Muscle of leg (tissue), 11 donors: ENCODE data around the gene ARSB. TPM values are rescaled to one million over a fixed set of nuclear protein-coding genes. Genes with fewer than 3 reads are reported as not detected.

Experiments used
- DNase-seq: peaks from one replicate; pipeline ENCODE4 v3.0.0; 2013
- H3K27ac ChIP-seq: one replicate; pipeline ENCODE4 v1.5.1; 2013; ENCODE audit warnings: mild to moderate bottlenecking, low read length, control low read depth
- H3K27me3 ChIP-seq: one replicate; pipeline ENCODE4 v1.6.1; 2013; ENCODE audit warnings: low read length; ENCODE audit not compliant: control insufficient read depth, insufficient read depth
- H3K36me3 ChIP-seq: one replicate; pipeline ENCODE4 v1.6.1; 2013; ENCODE audit warnings: low read length; ENCODE audit not compliant: control insufficient read depth, insufficient read depth
- H3K4me1 ChIP-seq: one replicate; pipeline ENCODE4 v1.6.1; 2013; ENCODE audit warnings: low read length; ENCODE audit not compliant: control insufficient read depth, insufficient read depth
- H3K4me3 ChIP-seq: one replicate; pipeline ENCODE4 v1.5.1; 2013; ENCODE audit warnings: low read length, control low read depth
- H3K9me3 ChIP-seq: replicated peaks from 2 replicates; pipeline ENCODE4 v1.6.1; 2013; ENCODE audit warnings: low read depth, low read length; ENCODE audit not compliant: control insufficient read depth
- WGBS: methylation state at CpG from one replicate; pipeline ENCODE4 v1.1.5; 2013; ENCODE audit warnings: missing lambda C conversion rate; ENCODE audit not compliant: insufficient coverage; 5-methylcytosine and 5-hydroxymethylcytosine counted together
- polyA plus RNA-seq, 8 donors: library from polyadenylated mRNA; unstranded; fragments of 120-200 nt; gene quantifications; one replicate each; pipeline versions ENCODE4 v1.2.1 to v1.2.3, GENCODE V29; 2013; ENCODE audit warnings: inconsistent platforms in 1 of 8, low replicate concordance in 1 of 8; ENCODE audit not compliant: insufficient read length in 8 of 8, insufficient read depth in 1 of 8
- total RNA-seq: library from RNA; stranded (reverse); fragments of 120-200 nt; gene quantifications from one replicate; pipeline ENCODE4 v1.2.4, GENCODE V29; 2013

ARSB gene
- total and polyA plus RNA-seq, 9 donors: 15.2 to 27.6 (median 21.2) TPM

DNA sequence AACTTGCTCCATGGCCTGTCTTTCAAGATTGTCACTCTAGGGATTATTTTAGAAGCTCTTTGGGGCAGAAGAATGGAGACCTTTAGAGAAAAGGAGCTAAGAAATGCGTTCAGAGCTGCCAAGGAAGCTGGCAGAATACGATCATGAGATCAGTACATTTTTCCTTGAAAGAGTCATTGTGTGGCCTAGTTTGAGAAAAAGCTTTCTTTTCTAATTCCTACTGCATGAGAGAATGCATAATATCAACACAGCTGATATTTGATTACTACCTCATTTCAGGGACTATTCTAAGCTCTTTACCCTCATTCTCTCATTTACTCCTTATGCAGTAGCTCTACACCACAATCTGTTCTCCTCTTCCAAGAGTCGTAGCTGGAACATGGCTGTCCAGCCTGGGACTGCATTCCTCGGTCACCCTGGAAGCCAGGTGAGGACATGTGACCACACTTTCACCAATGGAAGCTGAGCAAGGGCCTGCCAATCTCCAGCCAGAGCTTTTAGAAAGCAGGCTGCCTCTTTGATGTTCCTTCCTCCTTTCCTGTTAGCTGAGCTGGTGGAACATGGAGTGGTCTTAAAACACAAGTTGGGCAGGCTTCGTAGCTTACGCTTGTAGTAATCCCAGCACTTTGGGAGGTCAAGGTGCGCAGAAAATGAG lies 237.3 kb downstream of the ARSB start:
- Histone ChIP-seq H3K4me3 (no peak overlapping the region), H3K36me3 (no peaks in the 10 kb centered on the region), H3K4me1 (peaks cover 27% of the 10 kb centered on the region), H3K27ac (peak overlapping the region; percentile 83), H3K27me3 (no peaks in the 10 kb centered on the region), H3K9me3 (no peaks in the 10 kb centered on the region)
- peak; percentile 94 for DNase-seq
- WGBS: 10% methylated on average over 3 of the region's 7 CpGs

- Histone ChIP-seq H3K27ac (peak overlapping the region; percentile 83), H3K4me1 (peaks cover 27% of the 10 kb centered on the region), H3K4me3 (no peak overlapping the region), H3K27me3 (no peaks in the 10 kb centered on the region), H3K36me3 (no peaks in the 10 kb centered on the region), H3K9me3 (no peaks in the 10 kb centered on the region)
- peak; percentile 59 for DNase-seq
- WGBS: 60% methylated on average over 1 of the region's 10 CpGs
Observed at GRCh38 chr5:78747055-78747454, 238.1 kb downstream of the ARSB start.

DNA sequence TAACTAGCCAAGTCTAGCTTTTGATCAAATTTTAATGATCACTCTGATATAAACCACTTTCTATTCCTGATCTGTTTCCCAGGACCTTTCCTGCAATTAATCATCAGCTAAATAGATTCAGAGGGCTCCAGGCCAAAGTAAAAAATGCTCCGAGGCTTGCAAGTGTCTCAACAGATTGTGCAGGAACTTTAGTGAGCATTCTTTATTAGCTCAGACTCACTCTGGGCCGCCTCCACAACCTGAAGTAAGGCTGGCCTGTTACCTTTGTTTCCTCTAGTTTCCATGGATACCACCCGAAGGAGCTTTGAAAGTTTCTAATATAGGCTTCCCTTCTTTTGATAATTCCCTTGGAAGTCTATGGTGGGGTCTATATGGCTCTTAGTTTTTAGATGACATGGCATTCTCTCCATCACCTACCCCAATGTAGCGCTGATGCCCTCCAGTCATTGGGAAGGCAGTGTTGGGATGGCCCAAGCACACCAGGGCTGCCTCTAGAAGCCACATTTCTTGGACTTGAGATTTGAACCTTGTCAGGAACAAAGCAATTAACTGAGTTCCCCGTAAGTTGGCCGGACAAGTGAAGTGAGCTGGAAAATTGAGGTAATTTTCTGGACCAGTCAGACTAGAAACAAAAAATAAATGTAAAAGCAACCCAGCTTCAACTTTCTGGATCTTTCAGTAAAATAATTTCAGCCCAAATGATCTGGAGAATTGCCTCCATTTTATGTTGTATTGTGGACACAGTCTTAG lies 238.9 kb downstream of the ARSB start:
- Histone ChIP-seq H3K36me3 (no peaks in the 10 kb centered on the region), H3K4me3 (no peak overlapping the region), H3K27me3 (no peaks in the 10 kb centered on the region), H3K27ac (peak overlapping the region; percentile 81), H3K9me3 (no peaks in the 10 kb centered on the region), H3K4me1 (peaks cover 27% of the 10 kb centered on the region)
- WGBS: 14% methylated on average over 1 of the region's 6 CpGs
- peak; percentile 82 for DNase-seq

DNA sequence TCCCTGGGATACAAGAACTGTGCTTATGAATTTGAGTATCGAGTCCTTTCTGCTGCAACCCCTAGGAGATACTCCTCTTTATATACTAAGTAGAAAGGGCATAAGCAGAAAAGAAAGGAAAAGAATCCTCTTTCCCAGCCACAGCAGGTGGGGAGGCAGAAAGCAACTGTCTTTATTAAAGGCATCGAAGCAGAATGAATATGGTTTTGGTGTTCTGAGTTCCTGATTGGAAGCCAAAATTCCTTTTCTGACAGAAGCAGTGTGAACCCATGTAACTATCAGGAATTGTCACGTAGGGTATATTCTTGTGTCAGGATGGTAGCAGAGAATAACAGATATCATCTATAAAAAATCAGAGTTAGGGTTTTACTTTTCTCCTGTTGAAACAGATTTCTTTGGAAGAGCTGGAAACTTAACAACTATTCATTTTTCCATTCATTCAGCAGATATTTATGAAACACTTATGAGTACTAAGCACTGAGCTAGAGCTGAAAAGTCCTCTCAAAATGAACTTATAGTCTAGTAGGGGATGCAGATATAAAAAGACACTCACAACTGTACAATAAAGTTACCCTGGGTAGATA lies 240.1 kb downstream of the ARSB start:
- Histone ChIP-seq H3K4me3 (no peak overlapping the region), H3K27ac (peak overlapping the region; percentile 81), H3K36me3 (no peaks in the 10 kb centered on the region), H3K9me3 (no peaks in the 10 kb centered on the region), H3K4me1 (peaks cover 27% of the 10 kb centered on the region), H3K27me3 (no peaks in the 10 kb centered on the region)
- DNase-seq: peak; percentile 91
- WGBS: no CpG with 5 or more reads among the region's 3 CpGs

DNA sequence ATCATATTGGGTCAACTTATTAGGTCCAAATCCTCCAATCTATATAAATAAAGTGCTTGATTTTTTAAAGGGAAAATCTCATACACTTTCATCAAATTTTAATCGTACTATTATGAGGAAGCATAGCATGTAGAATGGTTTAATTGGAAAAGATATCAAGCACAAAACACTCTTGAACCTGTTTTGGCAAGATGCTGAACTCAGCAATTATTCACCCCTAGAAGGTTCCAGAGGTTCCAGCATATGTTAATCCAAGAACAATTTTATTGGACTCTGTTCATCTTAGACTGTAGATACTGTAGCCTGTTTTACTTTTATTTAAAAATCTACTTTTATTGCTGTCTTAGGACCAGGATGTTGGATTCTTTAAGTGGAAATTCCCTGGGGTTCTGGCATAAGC lies 244.1 kb downstream of the ARSB start:
- H3K27me3 ChIP-seq: no peaks in the 10 kb centered on the region
- no peaks in the 10 kb centered on the region for H3K9me3 ChIP-seq
- DNase-seq: no peak
- H3K4me3 ChIP-seq: no peak overlapping the region
- H3K27ac ChIP-seq: no peak overlapping the region
- no peaks in the 10 kb centered on the region for H3K36me3 ChIP-seq
- H3K4me1 ChIP-seq: peaks cover 10% of the 10 kb centered on the region
- no CpG with 5 or more reads among the region's 1 CpG for WGBS

DNA sequence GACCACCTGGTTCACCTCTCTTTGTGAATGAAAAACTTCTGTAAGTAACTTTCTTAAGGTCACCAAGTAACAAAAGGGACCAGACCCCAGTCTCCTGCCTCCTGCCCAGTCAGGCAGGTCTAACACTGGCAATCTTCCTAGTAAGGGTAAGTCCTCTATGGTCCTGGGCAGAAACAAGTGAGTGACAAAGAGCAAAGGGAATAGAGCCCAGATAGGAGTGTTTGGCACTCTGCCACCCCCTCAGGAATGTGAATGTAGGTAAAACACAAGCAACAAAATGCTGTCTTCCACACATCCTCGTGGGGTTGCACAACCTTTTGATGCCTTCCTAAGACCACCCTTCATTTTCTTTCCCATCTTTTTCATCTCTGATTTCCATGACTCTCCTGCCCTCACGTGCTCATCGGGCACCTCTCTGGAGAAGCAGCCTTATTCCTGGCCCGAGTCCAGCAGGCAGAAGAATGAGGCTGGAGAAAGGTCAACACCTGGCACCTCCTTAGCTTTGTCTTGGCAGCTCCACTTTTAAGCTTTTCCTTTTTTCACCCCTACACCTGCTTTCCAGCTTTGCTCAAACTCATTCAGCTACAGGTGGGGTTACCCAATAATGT lies 246.3 kb downstream of the ARSB start:
- Histone ChIP-seq H3K4me1 (no peaks in the 10 kb centered on the region), H3K27me3 (no peaks in the 10 kb centered on the region), H3K4me3 (no peak overlapping the region), H3K9me3 (peaks cover 3% of the 10 kb centered on the region), H3K27ac (no peak overlapping the region), H3K36me3 (no peaks in the 10 kb centered on the region)
- no peak for DNase-seq
- WGBS: 68% methylated on average over 4 of the region's 4 CpGs

DNA sequence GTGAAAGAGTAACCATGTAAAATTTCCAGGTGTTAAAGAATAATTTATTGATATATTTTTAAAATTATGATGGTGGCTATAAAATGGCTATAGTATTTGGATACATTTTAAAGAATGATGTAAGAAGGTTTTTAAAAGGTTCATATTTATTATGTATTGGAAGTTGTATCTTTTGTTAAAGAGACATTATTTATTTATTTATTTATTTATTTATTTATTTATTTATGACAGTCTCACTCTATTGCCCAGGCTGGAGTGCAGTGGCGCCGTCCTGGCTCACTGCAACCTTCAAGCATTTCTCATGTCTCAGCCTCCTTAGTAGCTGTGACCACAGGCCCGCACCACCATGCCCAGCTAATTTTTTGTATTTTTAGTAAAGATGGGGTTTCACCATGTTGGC lies 247.0 kb downstream of the ARSB start:
- Histone ChIP-seq H3K4me1 (no peaks in the 10 kb centered on the region), H3K36me3 (no peaks in the 10 kb centered on the region), H3K27me3 (no peaks in the 10 kb centered on the region), H3K9me3 (peaks cover 3% of the 10 kb centered on the region), H3K27ac (no peak overlapping the region), H3K4me3 (no peak overlapping the region)
- no CpG with 5 or more reads among the region's 3 CpGs for WGBS
- DNase-seq: no peak

GRCh38 chr5:78735834-78736463 lies 249.2 kb downstream of the ARSB start:
- no peak for DNase-seq
- Histone ChIP-seq H3K9me3 (peaks cover 3% of the 10 kb centered on the region), H3K4me3 (no peak overlapping the region), H3K4me1 (no peaks in the 10 kb centered on the region), H3K27ac (no peak overlapping the region), H3K36me3 (no peaks in the 10 kb centered on the region), H3K27me3 (no peaks in the 10 kb centered on the region)
- 100% methylated on average over 1 of the region's 4 CpGs for WGBS

DNA sequence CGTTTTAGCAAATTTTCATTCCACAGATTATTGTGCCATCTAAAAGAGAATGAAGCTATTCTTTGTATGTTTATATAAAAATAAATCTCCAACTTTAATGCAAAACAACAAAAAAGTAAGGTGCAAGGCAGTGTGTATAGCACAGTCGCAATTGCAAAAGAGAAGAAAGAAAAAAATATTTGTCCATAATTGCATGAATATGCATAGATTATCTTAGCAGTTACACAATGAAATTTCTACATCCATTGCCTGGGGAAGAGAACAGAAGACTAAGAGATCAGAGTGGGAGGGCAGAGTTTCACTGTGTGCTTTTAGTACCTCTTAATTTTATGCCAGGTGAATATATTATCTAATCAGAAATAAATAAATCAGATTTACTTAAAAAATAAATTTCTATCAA lies 250.2 kb downstream of the ARSB start:
- H3K36me3 ChIP-seq: no peaks in the 10 kb centered on the region
- no CpG with 5 or more reads among the region's 2 CpGs for WGBS
- no peaks in the 10 kb centered on the region for H3K27me3 ChIP-seq
- no peak overlapping the region for H3K4me3 ChIP-seq
- no peak for DNase-seq
- H3K4me1 ChIP-seq: no peaks in the 10 kb centered on the region
- H3K27ac ChIP-seq: no peak overlapping the region
- peaks cover 3% of the 10 kb centered on the region for H3K9me3 ChIP-seq
